GM21723 (cell line): ENCODE measurements around the gene TMEFF2.

Source experiments
- ATAC-seq: cut with Tn5 transposase; IDR thresholded peaks from one replicate; pipeline ENCODE4 v1.9.1; 2021; ENCODE audit warnings: mild to moderate bottlenecking, moderate library complexity; ENCODE audit not compliant: unreplicated experiment

Gene TMEFF2

DNA sequence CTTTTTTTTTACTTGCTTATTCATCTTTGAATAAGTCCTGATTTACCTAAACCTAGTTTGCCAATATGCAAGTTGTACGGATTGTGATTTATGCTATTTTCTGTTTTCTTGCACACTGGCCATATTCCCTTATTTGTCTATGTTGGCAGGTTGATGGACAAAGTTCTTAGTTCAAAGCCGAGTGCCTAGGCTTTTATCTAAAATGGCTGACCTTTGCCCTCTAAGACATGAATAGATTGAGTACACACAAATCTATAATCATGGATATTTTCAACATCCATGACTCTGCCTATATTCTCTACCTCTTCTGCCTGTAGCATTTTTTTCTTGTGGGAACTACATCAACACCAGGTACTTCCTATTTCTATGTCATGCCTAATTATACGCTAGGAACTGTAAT, 171.7 kb downstream of the TMEFF2 start:
- ATAC-seq = no peak

DNA sequence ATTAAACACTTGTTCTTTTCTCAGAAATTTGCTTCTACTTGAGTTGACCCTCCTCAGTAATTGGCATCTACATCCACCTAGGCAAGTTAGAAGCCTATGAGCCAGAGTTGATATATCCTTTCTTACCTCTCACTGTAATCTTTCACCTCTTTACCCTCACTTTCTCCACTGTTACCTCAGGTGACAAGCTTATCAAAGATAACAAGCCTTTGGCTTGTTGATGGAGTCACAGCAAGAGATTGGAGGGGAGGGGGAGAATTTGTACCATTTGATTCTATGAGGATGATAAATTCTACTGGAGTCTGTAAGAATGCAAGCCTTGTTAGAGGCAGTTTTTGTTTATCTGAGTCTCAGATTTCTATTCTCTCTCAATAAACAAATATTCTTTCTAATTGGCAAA, 176.9 kb downstream of the TMEFF2 start:
- no peak for ATAC-seq

DNA sequence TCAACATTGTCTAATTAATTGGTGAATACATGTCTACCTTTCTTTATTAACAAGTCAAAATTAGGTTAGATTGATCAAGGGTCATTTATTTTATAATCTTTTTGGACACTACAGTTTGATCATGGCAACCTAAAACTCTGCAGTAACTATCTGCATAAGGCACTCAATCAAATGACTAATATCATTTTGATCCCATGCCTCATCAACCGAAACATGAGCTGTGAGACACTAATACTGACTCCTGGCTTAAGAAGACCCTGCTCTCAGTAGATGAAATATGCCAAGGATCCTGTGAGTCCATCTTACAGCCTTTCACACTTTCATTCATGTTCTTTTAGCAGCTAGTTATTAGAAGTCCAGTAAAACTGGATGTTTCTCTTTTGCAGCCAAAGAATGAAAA, 178.5 kb downstream of the TMEFF2 start:
- no peak for ATAC-seq

DNA sequence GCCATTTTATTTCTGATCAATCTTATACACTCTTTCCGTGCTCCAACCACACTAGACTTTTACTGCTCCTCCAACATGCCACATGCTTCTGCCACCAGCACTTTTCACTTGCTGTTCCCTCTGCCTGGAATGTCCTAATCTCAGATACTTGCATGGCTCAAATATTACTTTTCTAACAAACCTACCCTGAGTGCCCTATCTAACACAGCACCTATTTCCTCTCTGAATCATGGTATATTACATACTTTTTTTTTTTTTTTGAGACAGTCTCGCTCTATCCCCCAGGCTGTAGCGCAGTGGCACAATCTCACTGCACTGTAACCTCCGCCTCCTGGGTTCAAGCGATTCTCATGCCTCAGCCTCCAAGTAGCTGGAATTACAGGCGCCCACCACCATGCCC, 181.5 kb downstream of the TMEFF2 start:
- ATAC-seq = no peak

- ATAC-seq = no peak
Observed at GRCh38 chr2:192011196-192011595, 183.5 kb downstream of the TMEFF2 start.

DNA sequence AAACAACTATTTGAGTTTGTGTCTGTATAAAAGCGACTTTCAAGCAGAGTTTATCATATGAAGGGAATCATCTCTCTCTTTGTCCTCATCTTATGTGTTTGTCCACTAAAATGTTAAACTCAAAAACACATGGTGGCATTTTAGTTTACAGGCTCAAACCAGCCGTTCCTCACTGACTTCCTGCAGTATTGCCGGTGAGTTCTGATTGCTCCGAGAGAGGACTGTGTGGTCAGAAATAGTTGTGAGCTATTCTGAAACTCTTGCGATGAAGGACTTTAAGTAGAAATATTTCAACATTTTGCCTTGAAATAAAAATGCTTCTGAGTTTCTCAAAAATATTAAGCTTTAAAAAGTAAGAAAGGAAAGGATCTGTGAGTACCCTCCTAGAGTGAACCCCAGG, 184.7 kb downstream of the TMEFF2 start:
- ATAC-seq = peak; percentile 60

GRCh38 chr2:192007581-192008228, 187.0 kb downstream of the TMEFF2 start:
- ATAC-seq = no peak

GRCh38 chr2:192005211-192005610, 189.5 kb downstream of the TMEFF2 start:
- peak; percentile 15 for ATAC-seq

DNA sequence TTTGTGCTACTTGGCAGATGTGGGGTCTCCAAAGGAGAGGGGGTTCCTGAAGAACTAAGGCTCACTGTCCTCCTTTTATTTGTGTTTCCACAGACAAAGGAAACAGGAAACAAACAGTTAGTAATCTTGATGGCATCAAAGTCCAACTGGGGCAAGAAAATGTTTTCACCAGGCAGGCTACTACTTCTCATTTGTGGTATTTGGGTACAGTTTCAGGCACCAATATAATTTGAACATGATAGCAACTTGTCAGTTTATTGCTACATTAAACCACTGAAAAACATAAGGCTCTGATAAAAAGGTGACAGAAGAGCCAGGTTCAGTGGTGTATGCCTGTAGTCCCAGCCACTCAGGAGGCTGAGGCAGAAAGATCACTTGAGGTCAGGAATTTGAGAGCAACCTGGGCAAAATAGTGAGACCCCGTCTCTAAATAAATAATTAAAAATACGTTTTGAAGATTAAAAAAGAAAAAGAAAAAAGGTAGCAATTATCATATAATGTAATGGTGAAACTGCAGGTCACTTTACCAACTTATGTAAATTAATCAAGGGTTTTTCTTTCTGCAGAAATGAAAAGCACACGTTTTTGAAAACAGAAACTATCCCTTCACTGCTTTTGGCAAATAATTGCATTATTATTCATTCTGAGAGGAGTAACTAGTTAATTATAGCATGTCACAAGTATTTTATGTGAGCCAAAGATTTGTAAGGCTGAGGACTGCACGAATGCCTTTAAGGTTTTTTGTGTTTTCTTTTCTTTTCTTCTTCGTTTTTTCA, 190.4 kb downstream of the TMEFF2 start:
- peak; percentile 87 for ATAC-seq

DNA sequence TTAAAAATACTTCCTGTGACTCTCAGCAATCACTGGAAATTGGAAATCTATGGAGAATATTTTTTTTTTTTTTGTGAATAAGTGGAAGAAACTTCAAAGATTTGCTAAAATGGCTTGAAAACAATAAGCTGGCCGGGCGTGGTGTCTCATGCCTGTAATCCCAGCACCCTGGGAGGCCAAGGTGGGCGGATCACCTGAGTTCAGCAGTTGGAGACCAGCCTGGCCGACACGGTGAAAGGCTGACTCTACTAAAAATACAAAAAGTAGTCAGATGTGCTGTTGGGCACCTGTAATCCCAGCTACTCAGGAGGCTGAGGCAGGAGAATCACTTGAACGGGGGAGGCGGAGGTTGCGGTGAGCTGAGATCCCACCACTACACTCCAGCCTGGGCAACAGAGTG, 192.3 kb downstream of the TMEFF2 start:
- no peak for ATAC-seq

DNA sequence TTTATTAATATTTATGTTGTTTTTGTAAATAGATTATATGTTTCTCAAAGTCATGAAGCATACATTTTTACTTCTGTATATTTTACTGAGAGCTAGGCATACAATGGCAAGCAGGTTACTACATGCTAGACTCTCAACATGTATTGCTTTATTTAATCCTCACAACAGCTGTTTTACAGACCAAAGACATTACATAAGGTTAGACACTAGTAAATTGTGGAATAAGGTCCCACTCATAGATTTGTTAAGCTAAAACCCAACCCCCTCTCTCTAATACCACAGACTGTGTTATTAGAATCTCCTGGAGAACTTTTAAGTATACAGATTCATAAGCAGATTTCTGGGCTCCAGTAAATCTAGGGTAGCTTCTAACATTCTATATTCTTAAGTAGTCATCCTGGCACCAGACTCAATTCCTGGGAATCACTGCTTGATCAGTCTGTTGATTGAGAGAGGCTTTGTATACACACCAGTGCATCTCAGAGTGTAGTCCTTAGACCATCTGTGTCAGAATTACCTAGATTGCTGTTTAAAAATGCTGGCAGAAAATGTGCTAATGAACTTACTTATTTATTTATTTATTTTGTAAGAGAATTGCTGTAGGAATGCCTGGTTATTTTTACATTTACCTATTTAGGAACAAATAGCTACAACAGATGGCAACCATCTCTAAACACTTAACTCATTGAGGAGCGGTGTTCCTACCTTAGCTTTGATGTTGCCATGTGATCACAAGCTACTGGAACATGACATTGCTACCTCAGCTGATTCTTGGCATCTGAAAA, 194.3 kb downstream of the TMEFF2 start:
- ATAC-seq = no peak

GRCh38 chr2:191999101-191999841, 195.5 kb downstream of the TMEFF2 start:
- ATAC-seq = no peak

- ATAC-seq = no peak
Observed at GRCh38 chr2:191995285-191995684, 199.4 kb downstream of the TMEFF2 start.

- ATAC-seq = no peak
Observed at GRCh38 chr2:191994749-191995148, 200.0 kb downstream of the TMEFF2 start.

DNA sequence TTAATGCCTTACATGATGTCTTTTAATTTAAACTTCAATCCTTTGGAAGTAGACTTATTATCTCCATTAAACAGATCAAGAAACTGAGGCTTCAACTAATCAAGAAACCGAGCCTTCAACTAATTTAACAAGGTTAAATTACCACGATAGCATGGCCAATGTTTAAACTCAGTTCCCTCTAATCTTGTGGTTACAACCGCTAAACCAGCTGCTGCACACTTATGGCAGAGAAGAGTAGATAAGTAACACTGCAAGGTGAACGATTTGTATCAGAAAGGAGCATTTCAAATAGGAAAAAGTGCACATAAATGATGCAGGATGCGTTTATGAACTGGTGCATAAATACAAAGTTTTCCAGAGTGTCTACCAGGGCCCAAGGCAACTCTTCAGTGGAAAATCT, 203.3 kb downstream of the TMEFF2 start:
- no peak for ATAC-seq

DNA sequence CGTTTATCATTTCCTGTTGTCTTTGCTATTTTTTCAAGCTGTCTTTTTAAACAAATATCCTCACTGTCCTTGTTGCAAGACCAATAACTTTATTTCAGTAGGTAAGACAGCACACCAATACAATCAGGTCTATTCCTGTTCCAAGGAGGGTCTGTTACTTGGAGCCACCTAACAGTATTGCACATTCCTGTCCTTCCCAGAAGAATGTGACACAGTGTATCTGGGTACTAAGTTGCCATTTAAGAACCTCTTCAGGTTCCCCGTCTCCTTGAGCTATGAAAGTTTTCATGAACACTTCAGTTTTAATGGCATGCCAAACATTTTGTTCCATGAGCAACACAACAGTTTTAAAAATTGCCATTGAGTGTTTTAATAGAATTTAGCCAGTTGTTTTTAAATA, 209.0 kb downstream of the TMEFF2 start:
- ATAC-seq = no peak

- no peak for ATAC-seq
Observed at GRCh38 chr2:191983591-191983990, 211.1 kb downstream of the TMEFF2 start.

DNA sequence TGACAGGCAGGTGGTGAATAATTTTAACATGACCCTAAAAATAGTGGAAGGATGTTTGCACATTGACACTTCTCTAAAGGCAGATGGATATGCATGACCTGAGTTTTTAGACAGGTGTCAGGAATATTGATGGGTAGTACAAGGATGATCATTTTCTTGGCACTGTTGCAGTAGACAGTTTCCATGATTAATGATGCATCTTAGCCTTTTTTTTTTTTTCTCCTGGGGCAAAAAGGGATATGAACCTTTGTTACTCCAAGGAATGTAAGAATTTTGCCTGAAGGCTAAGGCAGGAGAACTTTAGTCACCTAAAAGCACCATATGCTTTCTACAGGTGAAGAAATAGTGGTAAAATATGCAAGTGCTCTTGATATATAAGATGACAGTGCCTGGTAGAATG, 211.5 kb downstream of the TMEFF2 start:
- no peak for ATAC-seq

GRCh38 chr2:191981706-191982105, 213.0 kb downstream of the TMEFF2 start:
- no peak for ATAC-seq

GRCh38 chr2:191980483-191980882, 214.2 kb downstream of the TMEFF2 start:
- ATAC-seq = no peak

DNA sequence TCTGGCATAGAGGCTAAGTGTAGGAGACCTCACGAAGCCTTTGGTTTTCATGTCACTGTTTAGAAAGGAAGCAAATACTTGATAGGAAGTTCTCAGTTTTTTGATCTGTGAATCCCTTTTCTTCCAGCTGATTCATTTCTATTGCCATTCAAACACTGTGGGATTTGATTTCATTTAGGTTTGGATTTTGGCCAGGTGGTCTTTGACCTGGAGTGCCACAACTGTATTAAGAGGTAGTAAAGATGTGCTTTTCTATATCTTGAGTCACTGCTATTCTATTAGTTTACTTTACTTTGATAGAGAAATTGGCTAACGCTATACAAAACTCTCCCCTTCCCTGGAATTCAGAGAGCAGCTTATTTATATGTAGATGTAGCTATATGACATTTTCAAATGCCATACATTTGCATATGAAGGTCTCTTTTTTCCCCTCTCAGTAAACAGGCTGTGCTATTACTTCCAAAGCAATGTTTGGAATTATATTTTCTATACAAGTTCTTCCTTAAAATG, 215.5 kb downstream of the TMEFF2 start:
- ATAC-seq = no peak
